Activated CD8-positive, alpha-beta T cell treated with anti-CD3 and anti-CD28 coated beads for 36 hours (primary cell): ENCODE results near the gene NIN. TPM values are rescaled to one million over a fixed set of nuclear protein-coding genes. Genes with fewer than 3 reads are reported as not detected.

Experiments used
- ATAC-seq: fragments of 200-7000 bp; cut with Tn5 transposase; one replicate; pipeline ENCODE4 v1.10.0; 2021; ENCODE audit warnings: mild to moderate bottlenecking, moderate library complexity
- CTCF ChIA-PET: fragments of 350-600 bp; sonication (Branson Sonifier 250); formaldehyde crosslinking; loops from one replicate; lab custom pipeline; 2021; ENCODE audit warnings: antibody characterized with exemption; lab: Charles Lee
- POLR2A ChIA-PET: fragments of 350-600 bp; sonication (Branson Sonifier 250); formaldehyde crosslinking; loops from one replicate; lab custom pipeline; 2021; ENCODE audit warnings: antibody characterized with exemption; lab: Charles Lee
- DNase-seq: peaks from one replicate; pipeline ENCODE4 v3.0.0-alpha.2; 2020
- H3K27ac Mint-ChIP-seq: one replicate; pipeline ENCODE4 v1.8.0; 2021; ENCODE audit warnings: mild to moderate bottlenecking, mixed read lengths
- H3K27me3 Mint-ChIP-seq: one replicate; pipeline ENCODE4 v1.8.0; 2021; ENCODE audit warnings: mixed read lengths
- H3K36me3 Mint-ChIP-seq: one replicate; pipeline ENCODE4 v1.8.0; 2021; ENCODE audit warnings: low read depth, mixed read lengths
- H3K4me1 Mint-ChIP-seq: one replicate; pipeline ENCODE4 v1.8.0; 2021; ENCODE audit warnings: low read depth, mixed read lengths
- H3K4me3 Mint-ChIP-seq: one replicate; pipeline ENCODE4 v1.8.0; 2021; ENCODE audit warnings: mild to moderate bottlenecking, moderate library complexity, mixed read lengths
- H3K9me3 Mint-ChIP-seq: one replicate; pipeline ENCODE4 v1.8.0; 2021; ENCODE audit warnings: mixed read lengths
- intact Hi-C: fragments of 100-400 bp; cut with micrococcal nuclease; formaldehyde crosslinking; loops from one replicate; pipeline ENCODE4 v1.10.0; 2022
- total RNA-seq, 2 experiments: library from RNA; stranded (reverse); gene quantifications; one replicate each; pipeline ENCODE4 v1.2.3, GENCODE V29; 2021
- TF ChIP-seq, protein P1 (sequence below): fragments of 200-600 bp; IDR thresholded peaks from one replicate; pipeline ENCODE4 v1.8.0; 2022; ENCODE audit warnings: antibody characterized with exemption, mild to moderate bottlenecking

NIN gene
- total RNA-seq, 2 experiments from 2014 or later: 71.9 to 72.8 TPM

DNA sequence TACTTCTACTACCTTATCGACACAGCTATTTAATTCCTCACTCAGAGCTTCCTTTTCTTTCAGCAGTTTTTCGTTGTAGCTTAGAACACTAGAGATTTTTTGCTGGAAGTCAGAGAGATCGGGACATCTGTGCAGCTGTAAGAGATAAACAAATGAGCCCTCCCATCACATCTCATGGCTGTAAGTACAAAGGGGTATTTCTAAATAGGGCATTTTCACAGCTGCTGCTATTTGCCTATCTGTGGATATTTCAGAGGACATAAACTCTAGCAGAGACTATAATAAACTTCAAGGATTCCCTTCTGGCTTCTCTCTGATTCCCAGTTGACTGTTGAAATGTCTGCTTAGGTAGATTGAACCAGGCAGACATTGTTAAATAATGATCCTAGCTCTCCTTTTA is 86.7 kb downstream of the NIN start:
- Mint-ChIP-seq H3K27ac (no peak overlapping the region), H3K9me3 (no peaks in the 10 kb centered on the region), H3K36me3 (peaks cover 60% of the 10 kb centered on the region), H3K4me1 (peaks cover 40% of the 10 kb centered on the region), H3K27me3 (no peaks in the 10 kb centered on the region), H3K4me3 (no peak overlapping the region)
- ATAC-seq: no peak
- ChIA-PET CTCF (interaction anchor here (1.3 kb wide), 1 partner anchor 30 kb away, joined by 3 read pairs; no protein-coding TSS in a partner anchor), POLR2A (interaction anchor here (0.6 to 1.4 kb wide), 3 partner anchors 14 to 32 kb away, joined by 3 to 4 read pairs (median 4); no protein-coding TSS in a partner anchor)
- DNase-seq: no peak
- TF ChIP-seq, protein P1, sequence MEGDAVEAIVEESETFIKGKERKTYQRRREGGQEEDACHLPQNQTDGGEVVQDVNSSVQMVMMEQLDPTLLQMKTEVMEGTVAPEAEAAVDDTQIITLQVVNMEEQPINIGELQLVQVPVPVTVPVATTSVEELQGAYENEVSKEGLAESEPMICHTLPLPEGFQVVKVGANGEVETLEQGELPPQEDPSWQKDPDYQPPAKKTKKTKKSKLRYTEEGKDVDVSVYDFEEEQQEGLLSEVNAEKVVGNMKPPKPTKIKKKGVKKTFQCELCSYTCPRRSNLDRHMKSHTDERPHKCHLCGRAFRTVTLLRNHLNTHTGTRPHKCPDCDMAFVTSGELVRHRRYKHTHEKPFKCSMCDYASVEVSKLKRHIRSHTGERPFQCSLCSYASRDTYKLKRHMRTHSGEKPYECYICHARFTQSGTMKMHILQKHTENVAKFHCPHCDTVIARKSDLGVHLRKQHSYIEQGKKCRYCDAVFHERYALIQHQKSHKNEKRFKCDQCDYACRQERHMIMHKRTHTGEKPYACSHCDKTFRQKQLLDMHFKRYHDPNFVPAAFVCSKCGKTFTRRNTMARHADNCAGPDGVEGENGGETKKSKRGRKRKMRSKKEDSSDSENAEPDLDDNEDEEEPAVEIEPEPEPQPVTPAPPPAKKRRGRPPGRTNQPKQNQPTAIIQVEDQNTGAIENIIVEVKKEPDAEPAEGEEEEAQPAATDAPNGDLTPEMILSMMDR: no peak
- intact Hi-C loops: no loop called here

DNA sequence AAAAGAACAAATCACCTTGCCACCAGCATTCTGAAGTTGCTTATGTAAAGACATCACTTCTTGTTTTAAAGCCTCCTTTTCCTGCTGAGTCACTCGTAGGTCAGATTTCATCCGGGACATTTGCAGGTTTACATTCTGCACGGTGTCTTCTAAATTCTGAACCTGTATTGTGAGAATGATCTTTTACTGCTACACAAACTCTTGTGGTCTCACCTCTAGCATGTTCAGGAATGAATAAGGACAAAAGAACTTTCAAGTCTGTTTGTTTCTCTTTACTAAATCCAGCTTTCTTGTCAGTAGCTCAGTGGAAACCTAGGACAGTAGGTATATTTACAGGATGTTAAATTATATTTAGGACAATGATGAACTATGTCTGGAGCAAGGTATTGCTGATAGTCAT is 89.4 kb downstream of the NIN start:
- ChIA-PET POLR2A (no interaction called here), CTCF (interaction anchor here (2.2 kb wide), 1 partner anchor 119 kb away, joined by 7 read pairs; no protein-coding TSS in a partner anchor)
- Mint-ChIP-seq H3K27ac (peak overlapping the region; percentile 73), H3K9me3 (no peaks in the 10 kb centered on the region), H3K36me3 (peaks cover 57% of the 10 kb centered on the region), H3K27me3 (no peaks in the 10 kb centered on the region), H3K4me1 (peaks cover 46% of the 10 kb centered on the region), H3K4me3 (no peak overlapping the region)
- TF ChIP-seq, protein P1: no peak
- intact Hi-C loops: no loop called here
- ATAC-seq (no peak), DNase-seq (peak; percentile 16)

DNA sequence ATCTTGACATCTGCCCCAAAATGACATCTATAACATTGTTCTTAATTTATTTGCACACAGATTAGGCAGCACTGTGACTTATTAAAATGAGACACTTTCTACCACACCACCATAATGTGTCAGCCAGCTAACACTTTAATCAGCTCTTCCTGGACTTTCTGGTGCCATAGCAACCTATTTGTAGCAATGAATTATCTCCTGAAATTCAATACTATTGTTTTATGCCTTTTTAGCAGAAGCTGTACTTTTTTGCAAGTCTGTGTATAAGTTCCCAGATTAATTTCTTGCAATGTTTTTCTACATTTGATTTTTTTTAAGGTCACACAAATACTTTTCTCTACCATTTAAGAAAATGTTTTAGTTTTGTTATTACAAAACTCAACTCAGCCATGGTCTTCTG is 90.1 kb downstream of the NIN start:
- Mint-ChIP-seq H3K27me3 (no peaks in the 10 kb centered on the region), H3K36me3 (peaks cover 50% of the 10 kb centered on the region), H3K4me3 (no peak overlapping the region), H3K27ac (peak overlapping the region; percentile 86), H3K4me1 (peaks cover 50% of the 10 kb centered on the region), H3K9me3 (no peaks in the 10 kb centered on the region)
- intact Hi-C loops: no loop called here
- TF ChIP-seq, protein P1: no peak
- no peak for DNase-seq
- no peak for ATAC-seq
- ChIA-PET POLR2A (no interaction called here), CTCF (interaction anchor here (1.6 to 2.5 kb wide), 3 partner anchors 19 to 119 kb away, joined by 3 to 13 read pairs (median 7); no protein-coding TSS in a partner anchor)

DNA sequence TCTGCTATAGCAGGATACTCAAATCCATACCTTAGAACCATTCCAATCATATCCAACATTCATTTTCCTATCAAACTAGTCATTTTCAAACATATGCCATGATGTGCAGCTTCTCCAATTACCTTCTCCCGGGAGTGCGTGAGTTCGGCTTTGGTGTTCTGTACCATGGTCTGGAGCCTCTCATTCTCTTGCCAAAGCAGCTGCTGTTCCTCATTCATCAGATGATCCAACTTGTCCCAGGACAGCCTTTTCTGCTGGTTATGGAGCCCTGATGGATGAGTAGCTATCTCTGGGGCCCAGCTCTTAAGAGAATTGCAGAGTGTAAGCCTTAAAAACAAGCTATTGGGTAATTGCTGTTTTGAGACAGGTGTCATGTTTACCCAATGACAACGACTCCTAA is 91.8 kb downstream of the NIN start:
- Mint-ChIP-seq H3K9me3 (no peaks in the 10 kb centered on the region), H3K4me3 (no peak overlapping the region), H3K36me3 (peaks cover 52% of the 10 kb centered on the region), H3K4me1 (peaks cover 50% of the 10 kb centered on the region), H3K27me3 (no peaks in the 10 kb centered on the region), H3K27ac (peak overlapping the region; percentile 86)
- ChIA-PET CTCF (interaction anchor here (1.2 to 2.5 kb wide), 5 partner anchors 10 to 121 kb away, joined by 3 to 13 read pairs (median 4); no protein-coding TSS in a partner anchor), POLR2A (interaction anchor here (1.1 kb wide), 3 partner anchors 18 to 180 kb away, joined by 3 to 4 read pairs (median 3); partner anchors contain the start of gene ATL1)
- intact Hi-C loops: no loop called here
- ATAC-seq (no peak), DNase-seq (no peak)
- TF ChIP-seq, protein P1: no peak

DNA sequence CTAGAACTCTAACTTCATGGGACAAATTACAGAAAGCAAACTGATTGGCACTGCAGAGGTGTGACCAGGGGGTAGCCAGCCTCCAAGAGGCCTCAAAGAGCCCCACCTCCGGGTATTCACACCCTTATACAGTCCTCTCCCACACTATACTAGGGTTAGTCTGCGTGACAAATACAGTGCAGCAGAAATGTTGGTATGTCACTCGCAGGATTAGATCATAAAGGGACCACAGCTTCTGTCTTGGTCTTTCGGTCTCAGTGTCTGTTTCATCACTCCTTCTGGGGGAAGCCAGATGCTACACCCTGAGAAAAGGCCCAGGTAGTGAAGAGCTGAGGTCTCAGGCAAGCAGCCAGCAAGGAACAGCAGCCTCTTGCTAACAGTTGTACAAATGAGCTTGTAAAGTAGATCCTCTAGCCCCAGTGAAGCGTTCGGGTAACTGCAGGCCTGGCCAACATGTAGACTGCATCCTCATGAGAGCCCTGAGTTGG is 94.0 kb downstream of the NIN start:
- ATAC-seq: peak; percentile 94
- H3K27me3 Mint-ChIP-seq: no peaks in the 10 kb centered on the region
- peak; percentile 80 for DNase-seq
- H3K9me3 Mint-ChIP-seq: no peaks in the 10 kb centered on the region
- H3K27ac Mint-ChIP-seq: peak overlapping the region; percentile 89
- peaks cover 54% of the 10 kb centered on the region for H3K36me3 Mint-ChIP-seq
- ChIA-PET POLR2A (interaction anchor here (0.5 to 2.6 kb wide), 5 partner anchors 10 to 200 kb away, joined by 3 to 19 read pairs (median 6); partner anchors contain the start of gene SAV1), CTCF (interaction anchor here (0.5 to 2.9 kb wide), 11 partner anchors 10 to 974 kb away, joined by 3 to 25 read pairs (median 5); no protein-coding TSS in a partner anchor)
- TF ChIP-seq, protein P1: no peak
- peaks cover 46% of the 10 kb centered on the region for H3K4me1 Mint-ChIP-seq
- no peak overlapping the region for H3K4me3 Mint-ChIP-seq
- intact Hi-C loops: no loop called here
